NCI-H2196 treated with DMSO at 0.1 percent for 48 hours (cell line): ENCODE results near the gene TTC8.

Source experiments
- DNase-seq: peaks from one replicate; lab custom pipeline; 2025; ENCODE audit not compliant: unreplicated experiment; lab: John Stamatoyannopoulos, UW

TTC8 gene

DNA sequence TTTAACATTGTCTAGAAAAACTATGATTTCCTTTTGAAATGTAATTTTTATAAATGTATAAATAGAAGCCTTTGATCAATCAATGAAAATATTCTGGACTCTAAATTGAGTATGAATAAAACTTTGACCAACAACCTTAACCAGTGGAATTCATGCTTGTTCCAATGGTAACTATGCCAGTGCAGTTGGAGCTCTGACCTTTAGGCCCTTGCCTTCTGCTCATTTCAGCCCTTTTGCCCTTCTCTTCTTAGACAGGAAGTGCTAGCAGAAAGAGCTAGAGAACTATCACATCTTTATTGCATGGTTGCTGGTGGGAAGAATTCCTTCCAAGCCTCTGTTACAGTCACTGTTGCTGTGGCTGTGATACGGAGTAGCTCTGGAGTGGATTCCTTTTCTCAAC is 39.7 kb downstream of the TTC8 start:
- DNase-seq = no peak

DNA sequence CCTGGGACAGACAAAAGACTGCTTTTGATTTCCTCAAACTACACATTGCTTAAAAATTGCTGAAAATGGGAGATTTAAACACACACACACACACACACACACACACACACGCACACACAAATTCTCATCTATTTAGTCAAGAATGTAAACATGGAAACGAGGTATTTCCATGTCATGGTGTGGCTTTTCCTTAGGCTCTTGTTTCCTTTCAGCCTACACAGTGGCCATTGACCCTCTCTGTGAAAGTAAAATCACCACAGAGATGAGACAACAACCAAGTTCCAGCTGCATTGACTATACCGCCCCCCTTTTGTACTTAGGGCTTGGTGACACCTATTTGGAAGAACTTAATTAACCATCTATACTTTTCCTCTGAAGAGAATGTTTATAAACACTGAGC is 41.9 kb downstream of the TTC8 start:
- no peak for DNase-seq

DNA sequence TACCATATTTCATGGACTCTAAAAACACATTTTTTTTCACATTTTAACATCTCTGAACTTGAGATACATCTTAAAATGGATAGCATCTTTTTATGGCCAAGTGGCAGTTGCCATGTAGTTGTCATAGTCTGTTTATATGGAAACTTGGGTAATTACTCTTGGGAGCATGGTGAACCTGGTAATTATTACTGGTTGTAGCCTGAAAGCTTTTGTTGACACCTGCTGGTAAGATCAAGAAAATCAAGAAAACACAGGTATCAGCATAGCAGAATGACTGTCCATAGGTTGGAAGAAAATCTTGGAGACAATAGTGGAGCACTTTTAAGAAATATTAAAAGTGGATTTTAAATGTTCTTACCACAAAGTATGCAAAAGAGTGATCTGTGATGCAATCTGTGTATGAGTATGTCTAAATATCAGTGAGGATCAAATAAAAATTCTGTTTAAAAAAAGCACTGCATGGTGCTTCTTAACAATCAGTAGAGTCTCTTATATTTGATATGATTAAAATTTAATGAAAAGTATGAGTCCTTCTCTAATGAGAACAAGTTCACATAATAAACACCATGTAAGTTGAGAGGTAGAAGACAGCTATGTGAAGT is 44.2 kb downstream of the TTC8 start:
- DNase-seq = no peak

DNA sequence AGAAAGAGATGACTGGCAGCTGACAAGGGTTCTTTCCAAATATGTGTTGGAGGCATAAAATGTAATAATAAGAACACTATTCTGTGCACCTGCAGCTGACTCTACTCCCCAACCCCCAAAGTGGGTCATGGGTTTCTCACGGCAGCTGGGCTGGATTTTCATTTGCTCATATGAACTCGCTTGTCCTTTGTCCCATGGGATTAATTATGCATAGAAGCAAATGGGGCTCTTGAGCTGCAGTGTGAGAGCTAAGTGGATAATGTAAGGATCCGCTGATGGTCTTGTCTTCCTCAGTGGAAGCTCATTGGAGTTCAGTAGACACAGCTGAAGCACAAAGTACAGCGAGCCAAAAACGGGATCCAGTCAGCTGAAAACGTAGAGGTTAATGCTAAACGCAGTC is 46.3 kb downstream of the TTC8 start:
- no peak for DNase-seq

DNA sequence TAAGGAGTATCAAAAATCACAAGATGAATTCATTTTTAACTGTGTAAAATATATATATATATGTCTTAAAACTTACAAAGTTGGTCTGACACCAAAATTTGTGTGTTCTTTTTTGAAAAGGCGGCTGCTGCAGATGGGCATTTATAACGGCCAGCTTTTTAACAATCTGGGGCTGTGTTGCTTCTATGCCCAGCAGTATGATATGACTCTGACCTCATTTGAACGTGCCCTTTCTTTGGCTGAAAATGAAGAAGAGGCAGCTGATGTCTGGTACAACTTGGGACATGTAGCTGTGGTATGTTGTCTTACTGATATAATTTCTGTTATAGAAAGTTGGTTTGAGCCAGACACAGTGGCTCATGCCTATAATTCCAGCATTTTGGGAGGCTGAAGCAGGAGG is 47.0 kb downstream of the TTC8 start:
- no peak for DNase-seq

DNA sequence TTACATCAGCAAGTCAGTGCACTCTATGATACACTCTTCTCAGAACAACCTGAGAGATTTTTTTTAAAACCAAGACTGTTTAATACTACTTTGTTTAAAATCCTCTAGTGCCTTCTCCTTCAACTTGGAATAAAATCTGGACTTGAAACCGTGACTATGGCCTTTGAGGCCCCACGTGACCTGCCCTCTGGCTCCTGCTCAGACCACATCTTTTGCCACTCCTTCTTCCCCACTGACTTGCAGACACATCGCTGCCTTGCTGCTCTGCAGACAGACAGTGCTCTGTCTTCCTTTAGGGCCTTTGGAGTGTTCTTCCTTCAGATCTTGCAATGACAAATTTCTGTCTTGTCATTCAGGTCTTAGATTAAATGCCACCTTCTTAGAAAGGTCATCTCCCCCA is 48.5 kb downstream of the TTC8 start:
- no peak for DNase-seq

DNA sequence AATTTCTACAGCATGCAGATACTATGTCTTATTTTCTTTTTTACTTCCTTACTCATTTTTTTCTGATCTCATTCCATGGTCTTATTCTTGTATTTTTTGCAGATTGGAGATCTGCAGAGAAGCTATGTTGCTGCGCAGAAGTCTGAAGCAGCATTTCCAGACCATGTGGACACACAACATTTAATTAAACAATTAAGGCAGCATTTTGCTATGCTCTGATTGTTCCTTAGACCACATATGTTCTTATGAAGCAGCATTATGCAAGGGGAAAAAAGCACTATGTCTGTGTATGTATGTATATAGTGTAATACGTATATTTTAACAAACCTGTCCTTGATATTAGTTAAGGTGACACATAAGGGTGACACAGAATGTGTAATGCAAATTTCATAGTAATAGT is 52.7 kb downstream of the TTC8 start:
- DNase-seq = no peak

DNA sequence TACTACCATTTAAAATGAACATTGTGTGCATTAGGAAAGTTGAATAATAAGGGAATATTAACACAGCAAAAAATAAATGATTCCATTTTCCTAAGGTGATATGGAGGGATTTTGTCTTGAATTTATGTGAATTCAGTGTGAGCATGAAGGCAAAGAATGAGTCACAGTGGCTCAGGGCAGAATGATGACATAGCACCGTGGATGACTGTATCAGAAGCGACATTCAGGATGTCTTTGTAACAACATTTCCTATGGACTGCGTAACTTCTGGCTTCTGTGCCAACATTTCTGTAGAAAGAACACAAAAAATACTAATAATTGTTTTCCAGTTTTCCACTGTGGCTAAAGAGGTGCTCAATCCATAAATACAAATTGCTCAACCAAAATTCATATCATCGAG is 54.6 kb downstream of the TTC8 start:
- DNase-seq = no peak

DNA sequence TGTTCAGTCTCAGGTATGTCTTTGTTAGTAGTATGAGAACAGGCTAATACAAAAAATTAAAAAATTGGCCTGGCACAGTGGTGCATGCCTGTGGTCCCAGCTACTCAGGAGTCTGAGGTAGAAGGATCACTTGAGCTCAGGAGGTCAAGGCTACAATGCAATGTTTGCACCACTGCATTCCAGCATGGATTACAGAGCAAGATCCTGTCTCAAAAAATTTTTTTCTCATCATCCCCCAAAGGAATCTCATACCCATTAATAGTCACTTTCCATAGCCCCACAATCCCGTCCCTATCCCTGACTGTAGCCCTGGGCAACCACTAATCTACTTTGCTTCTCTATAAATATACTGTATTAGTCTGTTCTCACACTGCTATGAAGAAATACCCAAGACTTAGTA is 57.8 kb downstream of the TTC8 start:
- no peak for DNase-seq

DNA sequence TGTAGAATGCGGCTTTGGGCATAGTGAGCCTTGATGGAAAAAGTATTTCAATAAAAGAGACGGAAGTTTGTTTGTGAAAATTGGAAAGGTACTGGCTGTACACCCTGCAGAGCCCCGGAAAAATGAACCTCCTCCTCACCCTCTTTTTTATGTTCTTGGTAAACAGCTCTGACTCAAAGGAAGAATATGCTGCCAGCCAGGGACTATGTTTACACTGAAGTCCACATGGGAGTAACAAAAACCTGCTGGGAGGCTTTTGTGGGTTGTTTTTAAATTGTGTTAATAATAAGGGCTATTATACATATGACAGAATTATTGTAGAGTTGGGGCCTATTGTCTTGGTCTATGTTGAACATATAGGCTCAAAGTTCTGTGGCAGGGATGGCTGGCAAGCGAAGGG is 70.7 kb downstream of the TTC8 start:
- no peak for DNase-seq

DNA sequence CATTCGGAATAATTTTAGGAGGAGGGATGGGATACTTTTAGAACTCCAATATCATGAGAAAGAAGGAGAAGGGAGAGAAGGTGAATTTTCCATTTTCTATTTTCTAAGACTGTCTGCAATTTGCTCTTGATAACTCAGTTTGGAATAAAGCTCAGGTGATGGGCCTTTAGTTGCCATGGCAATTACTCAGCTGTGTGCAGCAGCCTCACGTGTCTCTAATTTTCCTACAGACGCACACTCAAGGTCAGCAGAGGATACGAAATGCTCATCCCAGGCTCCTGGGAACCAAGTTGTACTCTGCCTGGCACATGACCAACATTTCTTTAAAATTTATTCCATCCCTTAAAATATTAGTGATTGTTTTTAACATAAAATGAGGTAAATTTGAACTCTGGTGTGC is 76.7 kb downstream of the TTC8 start:
- DNase-seq = no peak

DNA sequence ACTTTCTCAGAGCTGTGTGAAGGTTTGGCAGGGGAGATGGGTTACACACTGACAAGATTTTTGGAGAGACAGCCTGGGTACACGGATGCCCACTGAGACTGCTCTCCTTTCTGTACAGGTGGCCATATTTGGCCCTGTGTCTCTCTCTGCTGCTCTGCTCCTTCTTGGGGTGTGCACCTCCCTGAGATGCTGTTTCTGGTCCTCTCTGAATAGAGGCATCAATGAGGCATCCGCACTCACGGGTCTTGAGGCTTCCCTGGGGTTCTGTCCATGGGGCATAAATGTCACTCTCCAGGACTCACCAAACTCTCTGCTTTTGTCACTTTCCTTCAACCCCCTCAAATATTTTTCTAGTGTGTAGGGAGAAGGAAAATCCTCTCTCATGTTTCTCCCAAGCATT is 77.5 kb downstream of the TTC8 start:
- DNase-seq = no peak

DNA sequence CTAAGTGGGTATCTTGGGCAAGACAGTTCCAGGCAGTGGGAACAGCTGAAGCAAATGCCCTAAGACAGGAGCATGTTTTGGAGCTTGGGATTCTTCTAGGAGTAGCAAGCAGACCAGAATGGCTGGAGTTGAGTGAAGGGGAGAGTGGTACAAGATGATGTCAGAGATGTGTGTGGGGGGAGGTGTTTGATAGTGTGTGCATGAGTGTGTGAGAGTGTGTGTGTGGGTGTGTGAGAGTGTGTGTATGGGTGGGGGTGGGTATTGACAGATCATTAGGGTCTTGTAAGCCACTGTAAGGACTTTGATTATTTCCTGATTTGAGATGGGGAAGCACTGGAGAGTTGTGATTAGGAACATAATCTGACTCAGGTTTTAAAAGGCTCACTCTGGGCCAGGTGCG is 78.4 kb downstream of the TTC8 start:
- no peak for DNase-seq

DNA sequence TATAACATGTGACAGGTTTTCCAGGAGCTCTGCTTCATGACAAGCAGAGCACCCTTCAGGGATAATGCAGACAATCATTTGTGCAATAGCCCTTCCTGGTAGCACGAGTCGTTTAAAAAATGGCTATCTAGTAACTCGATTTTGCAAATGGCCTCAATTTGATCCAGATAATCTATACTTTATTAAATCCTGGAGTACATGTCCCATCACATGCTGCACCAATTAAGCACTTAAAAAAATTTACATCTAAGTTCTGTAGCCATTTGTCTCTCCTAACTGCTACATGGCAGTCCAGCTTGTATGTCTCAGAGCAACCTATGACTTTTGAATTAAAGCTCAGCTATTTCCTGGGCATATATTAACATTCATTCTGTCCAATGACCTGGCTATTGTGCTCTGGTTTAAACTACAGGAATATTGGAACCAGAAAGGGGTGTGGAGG is 79.8 kb downstream of the TTC8 start:
- DNase-seq = no peak

DNA sequence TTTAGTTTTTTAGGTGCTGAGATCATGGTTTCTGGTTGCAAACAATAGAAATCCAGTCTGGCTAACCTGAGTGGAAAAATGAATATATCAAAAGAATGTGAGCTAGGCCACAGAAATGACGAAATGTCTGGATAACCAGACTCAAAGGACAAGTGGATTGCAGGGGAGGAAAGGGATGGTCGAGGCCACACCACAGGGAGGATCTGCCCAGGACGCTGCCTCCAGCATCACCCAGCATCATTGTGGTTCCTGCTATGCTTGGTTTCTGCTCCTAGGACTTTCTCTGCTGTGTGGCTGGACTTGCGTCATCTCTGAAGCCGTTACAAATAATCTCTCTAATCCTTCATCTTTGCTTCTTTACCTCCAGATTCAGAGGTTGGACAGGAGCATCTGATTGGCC is 80.4 kb downstream of the TTC8 start:
- no peak for DNase-seq

DNA sequence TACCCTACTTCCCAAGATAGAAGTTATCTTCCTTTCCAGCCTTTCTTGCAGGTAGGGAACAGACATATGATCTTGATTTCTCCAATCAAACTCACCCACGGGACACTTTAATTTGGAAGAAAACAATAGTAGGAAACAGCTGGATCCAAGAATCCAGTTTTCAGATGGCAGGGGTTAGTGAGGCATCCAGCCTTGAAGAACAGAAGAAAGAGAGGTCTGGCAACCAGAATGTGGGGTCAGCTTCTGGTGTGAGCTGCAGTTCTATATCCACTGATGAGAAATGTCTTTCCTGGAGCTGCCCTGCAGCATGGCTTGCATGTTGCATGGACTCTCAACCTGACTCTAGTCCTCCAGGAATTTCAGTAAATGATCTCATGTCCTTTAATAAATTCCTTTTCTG is 83.8 kb downstream of the TTC8 start:
- no peak for DNase-seq

DNA sequence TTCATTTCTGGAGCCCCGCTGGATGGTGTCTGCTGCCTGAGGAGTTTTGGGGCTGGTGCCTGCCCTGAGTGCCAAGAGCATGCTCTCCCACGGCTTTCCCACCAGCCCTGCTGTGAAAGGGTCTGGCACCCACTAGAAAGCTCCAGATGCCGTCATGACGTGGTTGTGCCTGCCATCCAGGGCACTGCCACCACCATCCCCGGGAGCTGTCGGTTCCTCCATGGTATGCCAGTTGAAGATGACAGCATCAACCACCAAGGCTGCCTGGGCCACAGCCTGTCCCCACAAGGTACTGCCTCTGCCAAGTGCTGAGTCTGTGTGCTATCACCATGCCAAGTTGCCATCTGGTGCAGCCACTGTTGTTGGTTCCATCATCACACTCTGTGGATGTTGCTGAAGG is 85.9 kb downstream of the TTC8 start:
- no peak for DNase-seq

DNA sequence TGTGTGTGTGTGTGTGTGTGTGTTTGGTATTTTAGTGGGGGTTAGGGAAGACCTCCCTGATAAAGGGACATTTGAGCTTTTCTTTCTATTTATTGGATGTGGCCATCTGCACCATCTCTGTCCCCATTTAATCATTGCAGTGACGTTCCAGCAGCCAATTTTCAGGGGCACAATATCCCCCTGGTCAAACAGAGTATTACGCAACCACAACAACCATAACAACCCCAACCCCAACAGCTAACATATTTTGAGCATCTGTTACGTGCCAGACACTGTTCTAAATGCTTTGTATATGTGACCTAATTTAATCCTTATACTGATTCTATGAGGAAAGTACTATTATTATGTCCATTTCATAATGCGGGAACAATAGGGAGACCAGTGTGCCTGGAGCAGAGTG is 87.4 kb downstream of the TTC8 start:
- DNase-seq = no peak

DNA sequence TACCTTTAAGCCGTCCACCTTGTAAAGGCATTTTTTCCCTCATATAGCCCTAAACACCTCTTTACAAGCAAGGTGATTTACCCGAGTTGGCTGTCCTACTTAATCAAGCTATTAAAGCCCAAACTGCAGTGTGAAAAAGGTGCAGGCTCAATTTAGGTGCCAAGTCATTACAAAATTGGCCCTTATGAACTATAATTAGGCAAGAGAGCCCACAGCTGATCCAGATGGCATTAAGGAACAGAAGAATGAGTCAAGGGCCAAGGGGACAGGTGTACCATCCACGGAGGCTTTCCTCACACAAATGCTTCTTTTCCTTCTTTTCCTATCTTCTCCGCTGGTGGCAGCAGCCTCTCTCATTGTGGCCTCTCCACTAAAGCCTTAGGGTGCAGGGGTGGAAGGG is 90.5 kb downstream of the TTC8 start:
- DNase-seq = no peak

DNA sequence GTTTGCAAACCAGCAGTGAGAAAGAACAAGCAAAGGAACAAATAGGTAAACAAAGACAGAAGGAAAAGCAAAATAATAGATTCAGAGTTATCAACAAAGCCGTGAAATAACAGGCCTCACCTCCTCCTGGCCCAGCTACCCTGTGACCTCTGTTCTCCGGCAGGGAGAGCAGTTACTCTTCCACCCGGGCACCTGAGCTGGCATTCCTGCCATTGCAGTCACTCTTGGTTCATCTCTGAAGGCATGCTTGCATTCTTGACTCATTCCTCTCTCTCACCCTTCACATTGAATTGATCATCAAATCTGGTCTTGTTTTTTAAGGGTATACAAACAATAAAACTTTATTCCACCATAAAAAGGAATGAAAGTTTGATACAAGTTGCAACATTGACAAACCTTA is 95.1 kb downstream of the TTC8 start:
- no peak for DNase-seq
